ENCODE measurements around the gene CNTN2. TPM values are rescaled to one million over a fixed set of nuclear protein-coding genes. Genes with fewer than 3 reads are reported as not detected.

Gene CNTN2
- total RNA-seq, 2 donors from 2014 or later = 0.13 TPM; not detected in 1

- TF ChIP-seq CTCF (conservative IDR thresholded peaks at IDR 0.05) = no peak
- Mint-ChIP-seq H3K36me3 (ENCODE audit: low read depth) (no peaks in the 10 kb centered on the region), H3K4me3 (no peak overlapping the region), H3K9me3 (no peaks in the 10 kb centered on the region), H3K27ac (no peak overlapping the region), H3K4me1 (no peaks in the 10 kb centered on the region), H3K27me3 (ENCODE audit: insufficient read depth) (no peaks in the 10 kb centered on the region)
- no peak overlapping the region for H3K4me3 ChIP-seq (ENCODE audit: low read length)
- no peaks in the 10 kb centered on the region for H3K9me3 ChIP-seq (ENCODE audit: control insufficient read depth, low read length)
- H3K9ac ChIP-seq (ENCODE audit: extremely low read depth, low read length, poor library complexity, severe bottlenecking) = no peak overlapping the region
- H3K27ac ChIP-seq (ENCODE audit: low read depth, low read length) = no peak overlapping the region
- DNase-seq = no peak
- WGBS, 2 experiments (ENCODE audit: insufficient coverage in 1 of 2, insufficient read length in 1 of 2) = 95 to 96% methylated on average over 33 to 42 of the region's 42 CpGs
- H3K36me3 ChIP-seq (ENCODE audit: control insufficient read depth, insufficient read depth, low read length) = no peaks in the 10 kb centered on the region
- H3K27me3 ChIP-seq (ENCODE audit: control insufficient read depth, insufficient read depth, low read length, poor library complexity, severe bottlenecking) = no peaks in the 10 kb centered on the region
- no peaks in the 10 kb centered on the region for H3K4me1 ChIP-seq (ENCODE audit: control insufficient read depth, insufficient read depth, low read length)
Measured at GRCh38 chr1:205069371-205070125, 26.5 kb downstream of the CNTN2 start.

GRCh38 chr1:205071028-205071409 is 28.0 kb downstream of the CNTN2 start:
- Histone ChIP-seq H3K9ac (ENCODE audit: extremely low read depth, low read length, poor library complexity, severe bottlenecking) (no peak overlapping the region), H3K27ac (ENCODE audit: low read depth, low read length) (no peak overlapping the region), H3K4me3 (ENCODE audit: low read length) (no peak overlapping the region), H3K9me3 (ENCODE audit: control insufficient read depth, low read length) (no peaks in the 10 kb centered on the region), H3K4me1 (ENCODE audit: control insufficient read depth, insufficient read depth, low read length) (no peaks in the 10 kb centered on the region), H3K36me3 (ENCODE audit: control insufficient read depth, insufficient read depth, low read length) (no peaks in the 10 kb centered on the region), H3K27me3 (ENCODE audit: control insufficient read depth, insufficient read depth, low read length, poor library complexity, severe bottlenecking) (no peaks in the 10 kb centered on the region)
- no peak for DNase-seq
- no peak overlapping the region for H3K27ac Mint-ChIP-seq
- H3K9me3 Mint-ChIP-seq = no peaks in the 10 kb centered on the region
- no peaks in the 10 kb centered on the region for H3K36me3 Mint-ChIP-seq (ENCODE audit: low read depth)
- WGBS, 2 experiments (ENCODE audit: insufficient coverage in 1 of 2, insufficient read length in 1 of 2) = 87 to 100% methylated on average over 2 of the region's 2 CpGs
- peaks cover 2% of the 10 kb centered on the region for H3K27me3 Mint-ChIP-seq (ENCODE audit: insufficient read depth)
- TF ChIP-seq CTCF (conservative IDR thresholded peaks at IDR 0.05) = no peak
- no peak overlapping the region for H3K4me3 Mint-ChIP-seq
- H3K4me1 Mint-ChIP-seq = no peaks in the 10 kb centered on the region

GRCh38 chr1:205071801-205072200 is 28.8 kb downstream of the CNTN2 start:
- WGBS, 2 experiments (ENCODE audit: insufficient coverage in 1 of 2, insufficient read length in 1 of 2) = 88 to 93% methylated on average over 7 to 12 of the region's 12 CpGs

More at GRCh38 chr1:205071801-205072200, 28.8 kb downstream of the CNTN2 start:
- H3K9ac ChIP-seq (ENCODE audit: extremely low read depth, low read length, poor library complexity, severe bottlenecking) = no peak overlapping the region
- Mint-ChIP-seq H3K27ac (no peak overlapping the region), H3K4me3 (no peak overlapping the region), H3K9me3 (no peaks in the 10 kb centered on the region), H3K4me1 (no peaks in the 10 kb centered on the region), H3K36me3 (ENCODE audit: low read depth) (no peaks in the 10 kb centered on the region), H3K27me3 (ENCODE audit: insufficient read depth) (peaks cover 2% of the 10 kb centered on the region)
- no peaks in the 10 kb centered on the region for H3K27me3 ChIP-seq (ENCODE audit: control insufficient read depth, insufficient read depth, low read length, poor library complexity, severe bottlenecking)
- TF ChIP-seq CTCF (conservative IDR thresholded peaks at IDR 0.05) = no peak
- DNase-seq = no peak
- H3K4me3 ChIP-seq (ENCODE audit: low read length) = no peak overlapping the region
- no peak overlapping the region for H3K27ac ChIP-seq (ENCODE audit: low read depth, low read length)
- no peaks in the 10 kb centered on the region for H3K36me3 ChIP-seq (ENCODE audit: control insufficient read depth, insufficient read depth, low read length)
- H3K4me1 ChIP-seq (ENCODE audit: control insufficient read depth, insufficient read depth, low read length) = no peaks in the 10 kb centered on the region
- H3K9me3 ChIP-seq (ENCODE audit: control insufficient read depth, low read length) = no peaks in the 10 kb centered on the region

Data from endodermal cell (in vitro differentiated cells).